ENCODE results near the gene SAT2. TPM values are rescaled to one million over a fixed set of nuclear protein-coding genes. Genes with fewer than 3 reads are reported as not detected.

The SAT2 gene
- total and polyA plus RNA-seq, 2 of the 13 experiments (the other 11 are each of a cell fraction or from before 2014, with no cell fraction given): 37.6 to 93.7 TPM

DNA sequence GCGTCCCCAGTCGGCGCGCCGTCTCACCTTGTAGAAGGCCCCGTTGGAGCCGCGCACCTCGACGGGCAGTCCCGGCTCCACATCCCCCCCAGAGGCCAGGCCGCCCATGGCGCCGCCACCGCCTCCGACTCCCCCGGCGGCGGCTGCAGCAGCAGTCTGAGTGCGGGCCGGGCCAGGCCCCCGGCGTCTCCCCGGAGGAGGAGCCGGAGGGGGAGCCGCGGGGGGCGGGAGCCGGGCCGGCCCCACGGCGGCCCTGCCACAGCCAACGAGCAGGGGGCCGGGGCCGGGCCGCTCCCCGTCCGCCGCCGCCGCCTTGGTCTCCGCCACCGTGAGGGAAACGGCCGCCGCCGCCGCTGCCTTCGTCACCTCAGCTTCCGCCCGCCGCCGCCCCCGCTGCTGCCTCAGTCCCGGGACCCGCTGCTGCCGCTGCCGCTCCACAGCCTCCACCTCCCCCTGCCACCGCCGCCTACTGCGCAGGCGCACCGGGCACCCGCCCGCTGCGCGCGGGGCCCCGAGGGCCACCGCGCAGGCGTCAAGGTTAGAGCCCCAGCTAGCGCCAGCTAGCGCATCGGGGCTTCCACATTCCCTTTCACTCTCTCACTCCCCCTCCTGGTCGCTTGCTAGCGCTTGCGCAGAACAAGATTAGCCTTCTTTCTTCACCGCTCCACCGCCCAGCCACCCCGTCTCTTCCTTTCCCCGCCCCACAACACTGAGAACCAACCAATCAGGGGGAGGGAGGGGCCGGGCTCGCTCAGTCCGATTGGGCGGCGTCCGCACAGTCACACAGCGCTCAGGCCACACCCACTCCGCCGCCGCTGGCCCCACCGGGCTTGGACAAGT is 13.0 kb downstream of the SAT2 start, which contains the start of gene FXR2 (continued):
- TF ChIP-seq, protein P1, sequence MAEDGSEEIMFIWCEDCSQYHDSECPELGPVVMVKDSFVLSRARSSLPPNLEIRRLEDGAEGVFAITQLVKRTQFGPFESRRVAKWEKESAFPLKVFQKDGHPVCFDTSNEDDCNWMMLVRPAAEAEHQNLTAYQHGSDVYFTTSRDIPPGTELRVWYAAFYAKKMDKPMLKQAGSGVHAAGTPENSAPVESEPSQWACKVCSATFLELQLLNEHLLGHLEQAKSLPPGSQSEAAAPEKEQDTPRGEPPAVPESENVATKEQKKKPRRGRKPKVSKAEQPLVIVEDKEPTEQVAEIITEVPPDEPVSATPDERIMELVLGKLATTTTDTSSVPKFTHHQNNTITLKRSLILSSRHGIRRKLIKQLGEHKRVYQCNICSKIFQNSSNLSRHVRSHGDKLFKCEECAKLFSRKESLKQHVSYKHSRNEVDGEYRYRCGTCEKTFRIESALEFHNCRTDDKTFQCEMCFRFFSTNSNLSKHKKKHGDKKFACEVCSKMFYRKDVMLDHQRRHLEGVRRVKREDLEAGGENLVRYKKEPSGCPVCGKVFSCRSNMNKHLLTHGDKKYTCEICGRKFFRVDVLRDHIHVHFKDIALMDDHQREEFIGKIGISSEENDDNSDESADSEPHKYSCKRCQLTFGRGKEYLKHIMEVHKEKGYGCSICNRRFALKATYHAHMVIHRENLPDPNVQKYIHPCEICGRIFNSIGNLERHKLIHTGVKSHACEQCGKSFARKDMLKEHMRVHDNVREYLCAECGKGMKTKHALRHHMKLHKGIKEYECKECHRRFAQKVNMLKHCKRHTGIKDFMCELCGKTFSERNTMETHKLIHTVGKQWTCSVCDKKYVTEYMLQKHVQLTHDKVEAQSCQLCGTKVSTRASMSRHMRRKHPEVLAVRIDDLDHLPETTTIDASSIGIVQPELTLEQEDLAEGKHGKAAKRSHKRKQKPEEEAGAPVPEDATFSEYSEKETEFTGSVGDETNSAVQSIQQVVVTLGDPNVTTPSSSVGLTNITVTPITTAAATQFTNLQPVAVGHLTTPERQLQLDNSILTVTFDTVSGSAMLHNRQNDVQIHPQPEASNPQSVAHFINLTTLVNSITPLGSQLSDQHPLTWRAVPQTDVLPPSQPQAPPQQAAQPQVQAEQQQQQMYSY (CRISPR knock-in tag; IDR thresholded peaks at IDR 0.05): no peak
- TF ChIP-seq SOX5 (CRISPR knock-in tag; IDR thresholded peaks at IDR 0.05; ENCODE audit: borderline replicate concordance) (no peak), PHF8 (CRISPR knock-in tag; IDR thresholded peaks at IDR 0.05) (peak; percentile 60), SPEN (CRISPR knock-in tag; IDR thresholded peaks at IDR 0.05; ENCODE audit: low read depth) (peak; percentile 44), RARA (CRISPR knock-in tag; IDR thresholded peaks at IDR 0.05) (no peak), KDM5B (CRISPR knock-in tag; IDR thresholded peaks at IDR 0.05; ENCODE audit: borderline replicate concordance) (peak; percentile 47; the same call in 1 of the 2 replicates), FOXK2 (IDR thresholded peaks at IDR 0.05) (peak; percentile 42; the same call in 1 of the 2 replicates), ZSCAN29 (CRISPR knock-in tag; conservative IDR thresholded peaks at IDR 0.05) (no peak), AKAP8 (CRISPR knock-in tag; IDR thresholded peaks at IDR 0.05) (no peak), ZNF124 (CRISPR knock-in tag; IDR thresholded peaks at IDR 0.05) (no peak), ZNF569 (CRISPR knock-in tag; IDR thresholded peaks at IDR 0.05; ENCODE audit: borderline replicate concordance) (no peak), ZMAT3 (CRISPR knock-in tag; conservative IDR thresholded peaks at IDR 0.05) (peak; percentile 13; the same call in 1 of the 2 replicates), MXI1 (IDR thresholded peaks at IDR 0.05; ENCODE audit: borderline replicate concordance, low read depth, low read length) (peak; percentile 34; the same call in 1 of the 3 replicates), ZNF235 (CRISPR knock-in tag; IDR thresholded peaks at IDR 0.05; ENCODE audit: borderline replicate concordance) (0 out of 2 replicates have a peak, but pooled peaks have one; percentile 41), TSC22D2 (CRISPR knock-in tag; IDR thresholded peaks at IDR 0.05; ENCODE audit: borderline replicate concordance) (no peak), MEIS1 (CRISPR knock-in tag; IDR thresholded peaks at IDR 0.05; ENCODE audit: borderline replicate concordance) (no peak), ERF (CRISPR knock-in tag; IDR thresholded peaks at IDR 0.05) (peak; percentile 32; the same call in 1 of the 2 replicates), MTF1 (CRISPR knock-in tag; IDR thresholded peaks at IDR 0.05) (no peak), TAF1 (CRISPR knock-in tag; IDR thresholded peaks at IDR 0.05) (0 out of 2 replicates have a peak, but pooled peaks have one; percentile 10)
- TF ChIP-seq, protein P2, sequence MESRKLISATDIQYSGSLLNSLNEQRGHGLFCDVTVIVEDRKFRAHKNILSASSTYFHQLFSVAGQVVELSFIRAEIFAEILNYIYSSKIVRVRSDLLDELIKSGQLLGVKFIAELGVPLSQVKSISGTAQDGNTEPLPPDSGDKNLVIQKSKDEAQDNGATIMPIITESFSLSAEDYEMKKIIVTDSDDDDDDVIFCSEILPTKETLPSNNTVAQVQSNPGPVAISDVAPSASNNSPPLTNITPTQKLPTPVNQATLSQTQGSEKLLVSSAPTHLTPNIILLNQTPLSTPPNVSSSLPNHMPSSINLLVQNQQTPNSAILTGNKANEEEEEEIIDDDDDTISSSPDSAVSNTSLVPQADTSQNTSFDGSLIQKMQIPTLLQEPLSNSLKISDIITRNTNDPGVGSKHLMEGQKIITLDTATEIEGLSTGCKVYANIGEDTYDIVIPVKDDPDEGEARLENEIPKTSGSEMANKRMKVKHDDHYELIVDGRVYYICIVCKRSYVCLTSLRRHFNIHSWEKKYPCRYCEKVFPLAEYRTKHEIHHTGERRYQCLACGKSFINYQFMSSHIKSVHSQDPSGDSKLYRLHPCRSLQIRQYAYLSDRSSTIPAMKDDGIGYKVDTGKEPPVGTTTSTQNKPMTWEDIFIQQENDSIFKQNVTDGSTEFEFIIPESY (CRISPR knock-in tag; IDR thresholded peaks at IDR 0.05): no peak
- TF ChIP-seq, protein P3, sequence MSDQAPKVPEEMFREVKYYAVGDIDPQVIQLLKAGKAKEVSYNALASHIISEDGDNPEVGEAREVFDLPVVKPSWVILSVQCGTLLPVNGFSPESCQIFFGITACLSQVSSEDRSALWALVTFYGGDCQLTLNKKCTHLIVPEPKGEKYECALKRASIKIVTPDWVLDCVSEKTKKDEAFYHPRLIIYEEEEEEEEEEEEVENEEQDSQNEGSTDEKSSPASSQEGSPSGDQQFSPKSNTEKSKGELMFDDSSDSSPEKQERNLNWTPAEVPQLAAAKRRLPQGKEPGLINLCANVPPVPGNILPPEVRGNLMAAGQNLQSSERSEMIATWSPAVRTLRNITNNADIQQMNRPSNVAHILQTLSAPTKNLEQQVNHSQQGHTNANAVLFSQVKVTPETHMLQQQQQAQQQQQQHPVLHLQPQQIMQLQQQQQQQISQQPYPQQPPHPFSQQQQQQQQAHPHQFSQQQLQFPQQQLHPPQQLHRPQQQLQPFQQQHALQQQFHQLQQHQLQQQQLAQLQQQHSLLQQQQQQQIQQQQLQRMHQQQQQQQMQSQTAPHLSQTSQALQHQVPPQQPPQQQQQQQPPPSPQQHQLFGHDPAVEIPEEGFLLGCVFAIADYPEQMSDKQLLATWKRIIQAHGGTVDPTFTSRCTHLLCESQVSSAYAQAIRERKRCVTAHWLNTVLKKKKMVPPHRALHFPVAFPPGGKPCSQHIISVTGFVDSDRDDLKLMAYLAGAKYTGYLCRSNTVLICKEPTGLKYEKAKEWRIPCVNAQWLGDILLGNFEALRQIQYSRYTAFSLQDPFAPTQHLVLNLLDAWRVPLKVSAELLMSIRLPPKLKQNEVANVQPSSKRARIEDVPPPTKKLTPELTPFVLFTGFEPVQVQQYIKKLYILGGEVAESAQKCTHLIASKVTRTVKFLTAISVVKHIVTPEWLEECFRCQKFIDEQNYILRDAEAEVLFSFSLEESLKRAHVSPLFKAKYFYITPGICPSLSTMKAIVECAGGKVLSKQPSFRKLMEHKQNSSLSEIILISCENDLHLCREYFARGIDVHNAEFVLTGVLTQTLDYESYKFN (CRISPR knock-in tag; conservative IDR thresholded peaks at IDR 0.05): peak; percentile 35; the same call in 1 of the 2 replicates

Measured in HepG2 (cell line).